DMS79 (cell line): ENCODE measurements around the gene UNC5B.
A peak's percentile ranks its signal among the peaks of the same experiment; 100 is the strongest.

Experiments used
- DNase-seq: peaks from one replicate; lab custom pipeline; 2025; lab: John Stamatoyannopoulos, UW

Gene UNC5B

GRCh38 chr10:71223347-71224058 is 11.1 kb downstream of the UNC5B start:
- no peak for DNase-seq

GRCh38 chr10:71225291-71226058 is 13.1 kb downstream of the UNC5B start:
- no peak for DNase-seq

GRCh38 chr10:71228875-71229675 is 16.7 kb downstream of the UNC5B start:
- no peak for DNase-seq

- no peak for DNase-seq
Measured at GRCh38 chr10:71229726-71230655, 17.6 kb downstream of the UNC5B start.

- DNase-seq = no peak
Measured at GRCh38 chr10:71230656-71231025, 18.3 kb downstream of the UNC5B start.

- no peak for DNase-seq
Measured at GRCh38 chr10:71231206-71231605, 18.8 kb downstream of the UNC5B start.

GRCh38 chr10:71232089-71232998 is 20.0 kb downstream of the UNC5B start:
- DNase-seq = peak; percentile 61

- DNase-seq = no peak
Measured at GRCh38 chr10:71233482-71233892, 21.1 kb downstream of the UNC5B start.

- no peak for DNase-seq
Measured at GRCh38 chr10:71234004-71234894, 21.9 kb downstream of the UNC5B start.

GRCh38 chr10:71234970-71235685 is 22.8 kb downstream of the UNC5B start:
- no peak for DNase-seq

- DNase-seq = no peak
Measured at GRCh38 chr10:71235808-71236207, 23.4 kb downstream of the UNC5B start.

GRCh38 chr10:71236286-71236685 is 23.9 kb downstream of the UNC5B start:
- no peak for DNase-seq

GRCh38 chr10:71236822-71237682 is 24.7 kb downstream of the UNC5B start:
- no peak for DNase-seq

GRCh38 chr10:71237843-71238623 is 25.7 kb downstream of the UNC5B start:
- DNase-seq = no peak

- no peak for DNase-seq
Measured at GRCh38 chr10:71238626-71239025, 26.3 kb downstream of the UNC5B start.

- no peak for DNase-seq
Measured at GRCh38 chr10:71239131-71239915, 27.0 kb downstream of the UNC5B start.
